Psoas muscle (tissue), 8 donors: ENCODE data around the gene GSE1. TPM values are rescaled to one million over a fixed set of nuclear protein-coding genes. Genes with fewer than 3 reads are reported as not detected.

ENCODE experiments used
- ATAC-seq, 4 donors: fragments of 200-7000 bp; cut with Tn5 transposase; one replicate each; pipeline ENCODE4 v1.9.1; 2020; ENCODE audit warnings: moderate library complexity in 3 of 4, mild to moderate bottlenecking in 2 of 4
- DNase-seq, 2 donors: peaks; one replicate each; pipeline ENCODE4 v3.0.0-alpha.2; 2020
- H3K27ac ChIP-seq: fragments of 200-600 bp; one replicate; pipeline ENCODE4 v1.8.0; 2022
- H3K27me3 ChIP-seq, 3 donors: fragments of 200-600 bp in 1 of 3; one replicate each; pipeline versions ENCODE4 v1.6.1 to v1.8.0; 2013 to 2022; ENCODE audit warnings: low read length in 2 of 3, mild to moderate bottlenecking in 2 of 3, moderate library complexity in 1 of 3; ENCODE audit not compliant: insufficient read depth in 3 of 3
- H3K36me3 ChIP-seq, 2 donors: fragments of 200-600 bp in 1 of 2; one replicate each; pipeline versions ENCODE4 v1.6.1 to v1.8.0; 2013 to 2022; ENCODE audit warnings: low read depth in 1 of 2, mild to moderate bottlenecking in 1 of 2, moderate library complexity in 1 of 2; ENCODE audit not compliant: insufficient read depth in 1 of 2
- H3K4me1 ChIP-seq: fragments of 200-600 bp; one replicate; pipeline ENCODE4 v1.8.0; 2022
- H3K4me3 ChIP-seq: fragments of 200-600 bp; one replicate; pipeline ENCODE4 v1.8.0; 2022; ENCODE audit warnings: mild to moderate bottlenecking
- H3K9me3 ChIP-seq: fragments of 200-600 bp; one replicate; pipeline ENCODE4 v1.8.0; 2022
- WGBS, 3 donors: extraction: QIAGEN DNeasy Blood & Tissue Kit; methylation state at CpG; one replicate each; pipeline versions ENCODE4 v1.1.6 to v1.1.7; 2013; 5-methylcytosine and 5-hydroxymethylcytosine counted together
- intact Hi-C, 2 donors: fragments of 100-400 bp; cut with DNase I; formaldehyde crosslinking; loops; one replicate each; pipeline versions ENCODE4 v1.11.0 to v1.14.2; 2022
- polyA plus RNA-seq, 3 donors: library from polyadenylated mRNA; stranded (reverse); fragments of 200-250 nt; gene quantifications; one replicate each; pipeline ENCODE4 v1.2.3, GENCODE V29; 2013
- total RNA-seq, 4 donors: library from RNA; stranded (reverse); fragmentation: NEBNext Ultra II Directional in 2 of 4; extraction: Animal tissue kit (Norgen Biotek cat#: 25700) in 2 of 4; gene quantifications; one replicate each; pipeline versions ENCODE4 v1.2.1 to v1.2.4, GENCODE V29; 2021 to 2023
- TF ChIP-seq, protein P1 (sequence below): fragments of 200-600 bp; IDR thresholded peaks from one replicate; pipeline ENCODE4 v1.8.0; 2022; ENCODE audit warnings: antibody characterized with exemption
- donor health status: healthy with polysubstance abuse.
- donor health status: DM: no; HTN: no; CAD: no; lungs with moderate emphysema.
- donor health status: Bipolar disorder and iron deficiency.
- donor health status: healthy.
- donor health status: DM: yes; HTN: yes; CAD: no.
- donor health status: DM: no; HTN: no; CAD: no.
- donor health status: DM: no; HTN: no; CAD: no.
- donor health status: DM: yes; HTN: yes; CAD: no.

The GSE1 gene
- total and polyA plus RNA-seq, 7 donors, result 10.8 to 90.5 (median 47.0) TPM

DNA sequence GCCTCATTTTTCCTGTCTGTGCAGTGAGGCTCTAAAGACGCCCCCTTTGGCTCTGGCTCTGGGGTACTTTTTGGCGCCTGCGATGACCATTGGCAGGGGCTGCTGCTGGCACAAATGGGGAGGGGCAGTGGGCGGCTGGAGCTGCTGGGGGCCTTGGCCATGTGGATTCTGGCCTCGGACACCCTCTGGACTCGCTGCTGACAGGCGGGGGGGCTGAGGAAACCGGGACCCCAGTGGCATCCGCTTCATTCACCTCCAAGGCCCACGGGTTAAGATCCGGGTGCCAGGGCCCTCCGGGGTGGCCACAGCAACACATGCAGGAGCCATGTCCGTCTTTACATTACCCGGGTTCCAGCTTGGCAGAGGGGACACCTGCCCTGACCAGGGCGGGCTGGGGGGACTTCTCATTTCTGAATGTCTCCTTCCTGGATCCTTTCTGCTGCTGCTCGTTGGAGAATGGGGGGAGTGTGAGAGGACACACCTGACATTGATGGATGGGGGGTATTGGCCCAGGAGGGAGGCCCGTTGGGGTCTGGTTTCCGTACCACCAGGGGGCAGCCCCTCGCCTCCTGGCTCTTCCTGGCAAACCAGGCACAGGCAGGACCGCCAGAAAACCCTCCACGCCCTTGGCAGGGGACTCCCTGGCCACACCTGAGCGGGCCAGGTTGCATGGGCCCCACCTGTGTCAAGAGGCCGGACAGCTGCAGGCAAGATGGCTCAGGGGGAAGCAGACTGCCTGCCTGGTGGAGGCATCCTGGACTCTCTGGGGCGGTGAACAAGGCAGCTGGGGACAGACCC is 21.8 kb downstream of the GSE1 start:
- TF ChIP-seq, protein P1, sequence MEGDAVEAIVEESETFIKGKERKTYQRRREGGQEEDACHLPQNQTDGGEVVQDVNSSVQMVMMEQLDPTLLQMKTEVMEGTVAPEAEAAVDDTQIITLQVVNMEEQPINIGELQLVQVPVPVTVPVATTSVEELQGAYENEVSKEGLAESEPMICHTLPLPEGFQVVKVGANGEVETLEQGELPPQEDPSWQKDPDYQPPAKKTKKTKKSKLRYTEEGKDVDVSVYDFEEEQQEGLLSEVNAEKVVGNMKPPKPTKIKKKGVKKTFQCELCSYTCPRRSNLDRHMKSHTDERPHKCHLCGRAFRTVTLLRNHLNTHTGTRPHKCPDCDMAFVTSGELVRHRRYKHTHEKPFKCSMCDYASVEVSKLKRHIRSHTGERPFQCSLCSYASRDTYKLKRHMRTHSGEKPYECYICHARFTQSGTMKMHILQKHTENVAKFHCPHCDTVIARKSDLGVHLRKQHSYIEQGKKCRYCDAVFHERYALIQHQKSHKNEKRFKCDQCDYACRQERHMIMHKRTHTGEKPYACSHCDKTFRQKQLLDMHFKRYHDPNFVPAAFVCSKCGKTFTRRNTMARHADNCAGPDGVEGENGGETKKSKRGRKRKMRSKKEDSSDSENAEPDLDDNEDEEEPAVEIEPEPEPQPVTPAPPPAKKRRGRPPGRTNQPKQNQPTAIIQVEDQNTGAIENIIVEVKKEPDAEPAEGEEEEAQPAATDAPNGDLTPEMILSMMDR, result no peak
- Histone ChIP-seq H3K36me3 (peaks cover 0 to 7% of the 10 kb centered on the region in 2 donors), H3K9me3 (no peaks in the 10 kb centered on the region), H3K27me3 (no peaks in the 10 kb centered on the region), H3K4me1 (peaks cover 47% of the 10 kb centered on the region), H3K4me3 (no peak overlapping the region), H3K27ac (no peak overlapping the region)
- DNase-seq (no peak), ATAC-seq (no peak)
- intact Hi-C loops, result no loop called here
- 86 to 91% (median 88%) methylated on average over 24 of the region's 24 CpGs for WGBS, 3 donors

DNA sequence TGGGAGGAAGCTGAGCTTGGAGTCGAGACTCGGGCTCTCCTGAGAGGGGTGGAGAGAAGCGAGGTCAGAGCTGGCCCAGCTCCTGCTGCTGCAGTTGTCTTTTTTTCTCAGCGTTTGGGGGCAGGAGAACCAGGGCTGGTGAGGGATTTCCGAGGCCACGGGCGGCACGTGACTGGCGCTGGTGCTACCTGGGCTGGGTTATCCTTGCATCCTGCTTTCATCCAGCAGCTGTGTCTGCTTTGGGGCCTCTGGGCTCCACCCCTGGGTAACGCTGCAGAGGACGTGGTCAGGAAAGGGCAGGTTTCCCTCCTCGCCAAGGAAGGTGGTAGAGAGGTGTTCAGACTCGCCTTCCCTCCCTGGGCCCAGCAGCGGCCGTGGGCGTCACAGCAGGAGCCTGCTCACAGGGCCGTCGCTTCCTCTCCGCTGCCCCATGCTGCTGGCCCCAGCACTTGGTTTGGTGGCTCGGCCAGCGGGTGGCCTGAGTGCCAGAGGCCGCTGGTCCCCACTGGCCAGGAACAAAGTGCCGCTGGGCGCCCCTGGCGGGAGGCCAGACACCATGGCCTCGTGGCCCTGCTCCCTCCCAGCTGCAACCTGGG is 22.5 kb downstream of the GSE1 start:
- no peak for ATAC-seq
- no peak overlapping the region for H3K27ac ChIP-seq
- TF ChIP-seq, protein P1, result no peak
- no peak for DNase-seq
- WGBS, 3 donors, result 71 to 80% (median 73%) methylated on average over 26 of the region's 26 CpGs
- H3K4me1 ChIP-seq, result peaks cover 47% of the 10 kb centered on the region
- H3K9me3 ChIP-seq, result no peaks in the 10 kb centered on the region
- H3K27me3 ChIP-seq, result no peaks in the 10 kb centered on the region
- H3K4me3 ChIP-seq, result no peak overlapping the region
- intact Hi-C loops, result no loop called here
- H3K36me3 ChIP-seq, result peaks cover 0 to 7% of the 10 kb centered on the region in 2 donors

GRCh38 chr16:85636234-85636812 is 23.2 kb downstream of the GSE1 start:
- TF ChIP-seq, protein P1, result no peak
- ATAC-seq (no peak), DNase-seq (no peak)
- Histone ChIP-seq H3K9me3 (no peaks in the 10 kb centered on the region), H3K36me3 (peaks cover 0 to 7% of the 10 kb centered on the region in 2 donors), H3K27ac (no peak overlapping the region), H3K27me3 (no peaks in the 10 kb centered on the region), H3K4me1 (peaks cover 48% of the 10 kb centered on the region), H3K4me3 (no peak overlapping the region)
- intact Hi-C loops, result no loop called here
- WGBS, 3 donors, result 87 to 91% (median 89%) methylated on average over 26 to 27 of the region's 27 CpGs

- Histone ChIP-seq H3K9me3 (no peaks in the 10 kb centered on the region), H3K4me1 (peaks cover 50% of the 10 kb centered on the region), H3K27ac (no peak overlapping the region), H3K27me3 (no peaks in the 10 kb centered on the region), H3K4me3 (no peak overlapping the region), H3K36me3 (peaks cover 0 to 7% of the 10 kb centered on the region in 2 donors)
- 94% methylated on average over 36 of the region's 36 CpGs for WGBS, 3 donors
- TF ChIP-seq, protein P1, result no peak
- no peak for ATAC-seq
- intact Hi-C loops, result no loop called here
- no peak for DNase-seq
Observed at GRCh38 chr16:85637061-85637807, 24.1 kb downstream of the GSE1 start.
